Muscle of leg (tissue), 11 donors: ENCODE data around the gene YY1. TPM values are rescaled to one million over a fixed set of nuclear protein-coding genes. Genes with fewer than 3 reads are reported as not detected.

Experiments used
- DNase-seq: peaks from one replicate; pipeline ENCODE4 v3.0.0; 2013
- H3K27ac ChIP-seq: one replicate; pipeline ENCODE4 v1.5.1; 2013; ENCODE audit warnings: mild to moderate bottlenecking, low read length, control low read depth
- H3K27me3 ChIP-seq: one replicate; pipeline ENCODE4 v1.6.1; 2013; ENCODE audit warnings: low read length; ENCODE audit not compliant: control insufficient read depth, insufficient read depth
- H3K36me3 ChIP-seq: one replicate; pipeline ENCODE4 v1.6.1; 2013; ENCODE audit warnings: low read length; ENCODE audit not compliant: control insufficient read depth, insufficient read depth
- H3K4me1 ChIP-seq: one replicate; pipeline ENCODE4 v1.6.1; 2013; ENCODE audit warnings: low read length; ENCODE audit not compliant: control insufficient read depth, insufficient read depth
- H3K4me3 ChIP-seq: one replicate; pipeline ENCODE4 v1.5.1; 2013; ENCODE audit warnings: low read length, control low read depth
- H3K9me3 ChIP-seq: replicated peaks from 2 replicates; pipeline ENCODE4 v1.6.1; 2013; ENCODE audit warnings: low read depth, low read length; ENCODE audit not compliant: control insufficient read depth
- WGBS: methylation state at CpG from one replicate; pipeline ENCODE4 v1.1.5; 2013; ENCODE audit warnings: missing lambda C conversion rate; ENCODE audit not compliant: insufficient coverage; 5-methylcytosine and 5-hydroxymethylcytosine counted together
- polyA plus RNA-seq, 8 donors: library from polyadenylated mRNA; unstranded; fragments of 120-200 nt; gene quantifications; one replicate each; pipeline versions ENCODE4 v1.2.1 to v1.2.3, GENCODE V29; 2013; ENCODE audit warnings: inconsistent platforms in 1 of 8, low replicate concordance in 1 of 8; ENCODE audit not compliant: insufficient read length in 8 of 8, insufficient read depth in 1 of 8
- total RNA-seq: library from RNA; stranded (reverse); fragments of 120-200 nt; gene quantifications from one replicate; pipeline ENCODE4 v1.2.4, GENCODE V29; 2013

YY1 gene
- total and polyA plus RNA-seq, 9 donors, result 40.6 to 79.5 (median 70.7) TPM

GRCh38 chr14:100312877-100313400 lies 74.0 kb downstream of the YY1 start:
- H3K4me3 ChIP-seq, result no peak overlapping the region
- DNase-seq, result no peak
- WGBS, result 58% methylated on average over 8 of the region's 10 CpGs
- peak overlapping the region; percentile 90 for H3K27ac ChIP-seq
- H3K27me3 ChIP-seq, result peaks cover 12% of the 10 kb centered on the region
- no peaks in the 10 kb centered on the region for H3K36me3 ChIP-seq
- H3K9me3 ChIP-seq, result peaks cover 2% of the 10 kb centered on the region
- peaks cover 33% of the 10 kb centered on the region for H3K4me1 ChIP-seq

GRCh38 chr14:100313464-100314230 lies 74.7 kb downstream of the YY1 start:
- WGBS, result 73% methylated on average over 25 of the region's 26 CpGs
- peaks cover 2% of the 10 kb centered on the region for H3K9me3 ChIP-seq
- H3K4me3 ChIP-seq, result no peak overlapping the region
- H3K36me3 ChIP-seq, result no peaks in the 10 kb centered on the region
- DNase-seq, result peak; percentile 56
- peaks cover 36% of the 10 kb centered on the region for H3K4me1 ChIP-seq
- H3K27ac ChIP-seq, result peak overlapping the region; percentile 90
- peaks cover 12% of the 10 kb centered on the region for H3K27me3 ChIP-seq

GRCh38 chr14:100314724-100315123 lies 75.8 kb downstream of the YY1 start:
- H3K4me1 ChIP-seq, result peaks cover 29% of the 10 kb centered on the region
- no peak overlapping the region for H3K27ac ChIP-seq
- no peaks in the 10 kb centered on the region for H3K36me3 ChIP-seq
- peaks cover 12% of the 10 kb centered on the region for H3K27me3 ChIP-seq
- H3K9me3 ChIP-seq, result peaks cover 2% of the 10 kb centered on the region
- H3K4me3 ChIP-seq, result no peak overlapping the region
- DNase-seq, result no peak
- WGBS, result 85% methylated on average over 6 of the region's 6 CpGs

- no peak overlapping the region for H3K27ac ChIP-seq
- no peak for DNase-seq
- H3K4me3 ChIP-seq, result no peak overlapping the region
- H3K36me3 ChIP-seq, result no peaks in the 10 kb centered on the region
- H3K27me3 ChIP-seq, result peaks cover 6% of the 10 kb centered on the region
- peaks cover 2% of the 10 kb centered on the region for H3K9me3 ChIP-seq
- peaks cover 38% of the 10 kb centered on the region for H3K4me1 ChIP-seq
- WGBS, result 86% methylated on average over 3 of the region's 6 CpGs
Observed at GRCh38 chr14:100317389-100317788, 78.4 kb downstream of the YY1 start.

- Histone ChIP-seq H3K36me3 (no peaks in the 10 kb centered on the region), H3K27ac (no peak overlapping the region), H3K27me3 (no peaks in the 10 kb centered on the region), H3K4me1 (peaks cover 35% of the 10 kb centered on the region), H3K9me3 (peaks cover 2% of the 10 kb centered on the region), H3K4me3 (peak overlapping the region; percentile 20)
- peak; percentile 65 for DNase-seq
- whole genome bisulfite sequencing, result 27% methylated on average over 35 of the region's 40 CpGs
Observed at GRCh38 chr14:100317912-100318808, 79.2 kb downstream of the YY1 start.

GRCh38 chr14:100320157-100320856 lies 81.4 kb downstream of the YY1 start:
- no peak for DNase-seq
- 83% methylated on average over 11 of the region's 12 CpGs for WGBS
- H3K4me1 ChIP-seq, result peaks cover 24% of the 10 kb centered on the region
- H3K4me3 ChIP-seq, result no peak overlapping the region
- H3K27ac ChIP-seq, result no peak overlapping the region
- H3K27me3 ChIP-seq, result no peaks in the 10 kb centered on the region
- H3K36me3 ChIP-seq, result no peaks in the 10 kb centered on the region
- peaks cover under 1% of the 10 kb centered on the region for H3K9me3 ChIP-seq

GRCh38 chr14:100321473-100322137 lies 82.7 kb downstream of the YY1 start:
- H3K4me1 ChIP-seq, result peaks cover 24% of the 10 kb centered on the region
- no peaks in the 10 kb centered on the region for H3K27me3 ChIP-seq
- no peaks in the 10 kb centered on the region for H3K9me3 ChIP-seq
- no peak overlapping the region for H3K4me3 ChIP-seq
- WGBS, result 73% methylated on average over 9 of the region's 9 CpGs
- peak overlapping the region; percentile 47 for H3K27ac ChIP-seq
- H3K36me3 ChIP-seq, result no peaks in the 10 kb centered on the region
- peak; percentile 42 for DNase-seq

GRCh38 chr14:100322138-100322957 lies 83.4 kb downstream of the YY1 start:
- no peaks in the 10 kb centered on the region for H3K9me3 ChIP-seq
- H3K27me3 ChIP-seq, result no peaks in the 10 kb centered on the region
- peaks cover 24% of the 10 kb centered on the region for H3K4me1 ChIP-seq
- no peak overlapping the region for H3K27ac ChIP-seq
- H3K36me3 ChIP-seq, result no peaks in the 10 kb centered on the region
- 58% methylated on average over 8 of the region's 15 CpGs for WGBS
- no peak overlapping the region for H3K4me3 ChIP-seq
- DNase-seq, result no peak
